Natural killer cell (primary cell): Measurements from ENCODE around the gene GRIA2. TPM values are rescaled to one million over a fixed set of nuclear protein-coding genes. Genes with fewer than 3 reads are reported as not detected.
"Not testable (repeated sequence)": the region's sequence is repeated elsewhere in the genome, so short reads cannot be mapped to it uniquely, and the experiment has no call there.

Experiments used
- ATAC-seq, 3 donors: fragments of 150-1000 bp in 2 of 3; fragments of 200-7000 bp in 1 of 3; cut with Tn5 transposase; 1 replicate in 1 of 3; 2 replicates in 2 of 3; pipeline ENCODE4 v1.10.0; 2021; ENCODE audit warnings: mild to moderate bottlenecking in 2 of 3, moderate library complexity in 2 of 3
- DNase-seq, 2 donors: peaks; one replicate each; pipeline versions ENCODE4 v3.0.0 to v3.0.0-alpha.2; 2013 to 2021; ENCODE audit warnings: mixed read lengths in 1 of 2
- H3K27ac ChIP-seq: one replicate; pipeline ENCODE4 v1.5.1; 2013; ENCODE audit warnings: mild to moderate bottlenecking, low read length
- H3K27me3 ChIP-seq: one replicate; pipeline ENCODE4 v1.6.1; 2013; ENCODE audit warnings: low read length; ENCODE audit not compliant: control insufficient read depth, insufficient read depth
- H3K36me3 ChIP-seq: one replicate; pipeline ENCODE4 v1.6.1; 2013; ENCODE audit warnings: low read length; ENCODE audit not compliant: control insufficient read depth, insufficient read depth
- H3K4me1 ChIP-seq: one replicate; pipeline ENCODE4 v1.6.1; 2013; ENCODE audit warnings: low read length; ENCODE audit not compliant: control insufficient read depth, insufficient read depth
- H3K4me3 ChIP-seq: one replicate; pipeline ENCODE4 v1.5.1; 2013; ENCODE audit warnings: low read length
- H3K9me3 ChIP-seq: one replicate; pipeline ENCODE4 v1.6.1; 2013; ENCODE audit warnings: low read length; ENCODE audit not compliant: control insufficient read depth, insufficient read depth
- H3K27ac Mint-ChIP-seq, 2 donors: one replicate each; pipeline ENCODE4 v1.8.0; 2022; ENCODE audit warnings: mild to moderate bottlenecking in 2 of 2, mixed read lengths in 2 of 2, moderate library complexity in 1 of 2
- H3K27me3 Mint-ChIP-seq, 2 donors: one replicate each; pipeline ENCODE4 v1.8.0; 2022; ENCODE audit warnings: low read depth in 2 of 2, mixed read lengths in 2 of 2
- H3K36me3 Mint-ChIP-seq: one replicate; pipeline ENCODE4 v1.8.0; 2022; ENCODE audit warnings: mixed read lengths
- H3K4me1 Mint-ChIP-seq, 2 donors: one replicate each; pipeline ENCODE4 v1.8.0; 2022; ENCODE audit warnings: mixed read lengths in 2 of 2
- H3K4me3 Mint-ChIP-seq: one replicate; pipeline ENCODE4 v1.8.0; 2022; ENCODE audit warnings: mild to moderate bottlenecking, moderate library complexity, mixed read lengths
- H3K9me3 Mint-ChIP-seq, 2 donors: one replicate each; pipeline ENCODE4 v1.8.0; 2022; ENCODE audit warnings: mixed read lengths in 2 of 2
- CTCF ChIP-seq: fragments of 200-600 bp; IDR thresholded peaks from one replicate; pipeline ENCODE4 v1.8.0; 2022; ENCODE audit warnings: antibody characterized with exemption
- WGBS: methylation state at CpG from one replicate; pipeline ENCODE4 v1.1.7; 2013; ENCODE audit warnings: missing lambda C conversion rate; ENCODE audit not compliant: insufficient coverage; 5-methylcytosine and 5-hydroxymethylcytosine counted together
- intact Hi-C: fragments of 100-400 bp; cut with micrococcal nuclease; formaldehyde crosslinking; loops from one replicate; pipeline ENCODE4 v1.14.2; 2022
- total RNA-seq, 4 donors: library from RNA; stranded (reverse); fragments of 120-200 nt in 1 of 4; gene quantifications; one replicate each; pipeline versions ENCODE4 v1.2.3 to v1.2.4, GENCODE V29; 2013 to 2022

Gene GRIA2
- not detected for total RNA-seq
- not detected for total RNA-seq (2013)

GRCh38 chr4:157220371-157220881 lies at the start of gene GRIA2:
Gene GRIA2, plus strand, starts transcription at chr4:157220728. Its CDS starts 315 bp downstream, at chr4:157221043.
- Histone ChIP-seq H3K4me1 (no peaks in the 10 kb centered on the region), H3K9me3 (peaks cover 18% of the 10 kb centered on the region), H3K4me3 (no peak within 1 kb of the TSS), H3K27me3 (peaks cover 7% of the 10 kb centered on the region), H3K36me3 (no peaks in the 10 kb centered on the region), H3K27ac (no peak within 1 kb of the TSS)
- no peaks in the 10 kb centered on the region for H3K4me1 Mint-ChIP-seq
- WGBS: 7% methylated on average over 57 of the region's 57 CpGs
- intact Hi-C loops: no loop called here
- H3K36me3 Mint-ChIP-seq: peaks cover 8% of the 10 kb centered on the region
- no peak for ATAC-seq
- no peak within 1 kb of the TSS for H3K4me3 Mint-ChIP-seq
- H3K9me3 Mint-ChIP-seq: peaks cover 7 to 9% of the 10 kb centered on the region in 2 donors
- no peak for DNase-seq
- H3K27ac Mint-ChIP-seq: no peak within 1 kb of the TSS
- no peak for TF ChIP-seq CTCF
- H3K27me3 Mint-ChIP-seq: peaks cover 7 to 23% of the 10 kb centered on the region in 2 donors

- peaks cover 4 to 7% of the 10 kb centered on the region in 2 donors for H3K9me3 Mint-ChIP-seq
- H3K27ac ChIP-seq: no peak overlapping the region
- H3K4me1 ChIP-seq: no peaks in the 10 kb centered on the region
- H3K27ac Mint-ChIP-seq: no peak overlapping the region
- H3K36me3 Mint-ChIP-seq: no peaks in the 10 kb centered on the region
- intact Hi-C loops: no loop called here
- H3K27me3 Mint-ChIP-seq: no peaks in the 10 kb centered on the region
- no peaks in the 10 kb centered on the region for H3K36me3 ChIP-seq
- H3K4me3 ChIP-seq: no peak overlapping the region
- no peak overlapping the region for H3K4me3 Mint-ChIP-seq
- 60% methylated on average over 1 of the region's 3 CpGs for WGBS
- H3K9me3 ChIP-seq: no peaks in the 10 kb centered on the region
- ATAC-seq: no peak
- TF ChIP-seq CTCF: no peak
- no peaks in the 10 kb centered on the region for H3K27me3 ChIP-seq
- H3K4me1 Mint-ChIP-seq: no peaks in the 10 kb centered on the region
- no peak for DNase-seq
These were observed 48.5 kb upstream of the GRIA2 start for GRCh38 chr4:157172011-157172410.

- H3K36me3 ChIP-seq, H3K4me1 Mint-ChIP-seq, H3K27ac ChIP-seq, H3K36me3 Mint-ChIP-seq, H3K27ac Mint-ChIP-seq, H3K4me3 Mint-ChIP-seq, intact Hi-C loops, ATAC-seq, H3K4me1 ChIP-seq, DNase-seq, H3K4me3 ChIP-seq, H3K27me3 Mint-ChIP-seq, H3K27me3 ChIP-seq, H3K9me3 ChIP-seq: not testable (repeated sequence)
- 92% methylated on average over 14 of the region's 14 CpGs for WGBS
- peaks cover 9 to 12% of the 10 kb centered on the region in 2 donors for H3K9me3 Mint-ChIP-seq
These were observed 40.3 kb upstream of the GRIA2 start for GRCh38 chr4:157180268-157180667.

- TF ChIP-seq CTCF: no peak
These were observed 36.2 kb upstream of the GRIA2 start for GRCh38 chr4:157184300-157184699.

More at GRCh38 chr4:157184300-157184699, 36.2 kb upstream of the GRIA2 start:
- H3K4me3 Mint-ChIP-seq: no peak overlapping the region
- intact Hi-C loops: no loop called here
- H3K27me3 ChIP-seq: no peaks in the 10 kb centered on the region
- ATAC-seq: no peak
- no peaks in the 10 kb centered on the region for H3K36me3 ChIP-seq
- peaks cover 2% of the 10 kb centered on the region for H3K9me3 ChIP-seq
- no peak overlapping the region for H3K4me3 ChIP-seq
- DNase-seq: no peak
- no peaks in the 10 kb centered on the region for H3K4me1 Mint-ChIP-seq
- H3K9me3 Mint-ChIP-seq: peaks cover 6 to 19% of the 10 kb centered on the region in 2 donors
- H3K4me1 ChIP-seq: no peaks in the 10 kb centered on the region
- H3K27ac Mint-ChIP-seq: no peak overlapping the region
- H3K27ac ChIP-seq: no peak overlapping the region
- no peaks in the 10 kb centered on the region for H3K27me3 Mint-ChIP-seq
- WGBS: no CpG with 5 or more reads among the region's 1 CpG
- H3K36me3 Mint-ChIP-seq: no peaks in the 10 kb centered on the region
